Measurements from ENCODE around the gene IRAG1.

IRAG1 gene

DNA sequence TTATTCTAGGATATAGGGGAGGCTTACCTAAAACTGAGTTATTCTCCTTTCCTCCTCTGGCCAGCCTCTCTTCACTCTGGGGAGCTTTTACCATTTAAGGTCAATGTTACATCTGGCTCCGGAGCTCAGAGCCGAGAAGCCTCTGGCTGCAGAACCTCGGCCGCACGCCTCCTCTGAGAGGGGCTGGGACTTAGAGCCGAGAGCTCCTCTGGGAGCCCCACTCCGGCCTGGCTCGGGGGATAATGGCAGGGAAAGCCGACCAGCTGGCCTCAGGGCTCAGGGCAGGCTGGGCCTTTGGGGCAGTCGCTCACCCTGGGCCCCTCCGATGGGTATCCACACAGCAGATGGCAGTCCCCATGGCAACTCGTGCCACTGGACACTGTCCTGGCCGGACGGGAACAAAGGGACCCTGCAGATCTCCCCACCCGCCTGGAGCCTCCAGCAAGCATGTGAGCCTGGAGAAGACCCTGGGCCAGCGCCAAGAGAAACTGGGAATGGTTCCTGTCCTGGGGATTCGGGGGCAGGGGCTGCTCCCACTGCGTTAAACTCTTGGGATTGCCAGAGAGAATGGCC is at the start of gene IRAG1:
TSS of gene IRAG1 (minus strand) at position 247 of the 573 bp plus-strand sequence. CDS start at position 94, 153 bp downstream.
- peak in 1 of 2 experiments; percentile 16 for DNase-seq (ENCODE audit: low read depth in 2 of 2)

DNA sequence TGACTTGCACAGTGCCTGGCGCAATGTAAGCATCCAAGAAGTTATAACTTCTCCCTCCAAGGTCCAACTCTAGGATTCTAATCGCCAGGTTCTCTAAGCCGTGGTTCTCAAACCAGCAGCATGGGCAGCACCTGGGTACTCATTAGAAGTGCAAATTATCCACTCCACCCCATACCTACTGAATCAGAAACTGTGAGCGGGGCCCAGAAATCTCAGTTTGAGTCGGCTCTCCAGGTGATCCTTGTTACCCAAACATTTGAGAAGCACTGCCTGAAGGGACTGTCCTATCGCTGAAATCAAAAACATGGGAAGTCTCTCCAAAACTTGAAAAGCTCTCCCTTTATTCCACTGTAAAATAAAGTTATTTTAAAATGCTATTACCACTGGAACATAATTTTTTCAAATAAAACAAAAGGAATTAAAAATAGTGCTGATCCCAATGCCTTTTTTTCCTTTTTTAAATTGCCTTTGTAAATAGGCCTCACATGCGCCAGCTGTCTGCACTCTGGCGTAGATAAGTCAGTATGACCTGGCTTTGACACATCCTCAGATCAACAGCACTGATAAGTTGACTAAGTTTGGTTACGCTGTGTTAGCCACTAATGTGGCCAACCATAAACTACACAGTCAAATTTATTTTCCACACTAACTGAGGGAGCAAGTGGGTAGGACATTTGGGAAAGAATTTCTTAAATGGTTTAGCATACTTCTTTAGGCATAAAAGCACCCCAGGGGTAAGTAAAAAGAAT is 49.1 kb upstream of the IRAG1 start:
- no peak for DNase-seq (ENCODE audit: low read depth in 2 of 2)

- peak; percentile 85 to 86 for DNase-seq (ENCODE audit: low read depth in 2 of 2)
Measured at GRCh38 chr11:10735481-10736475, 42.2 kb upstream of the IRAG1 start.

DNA sequence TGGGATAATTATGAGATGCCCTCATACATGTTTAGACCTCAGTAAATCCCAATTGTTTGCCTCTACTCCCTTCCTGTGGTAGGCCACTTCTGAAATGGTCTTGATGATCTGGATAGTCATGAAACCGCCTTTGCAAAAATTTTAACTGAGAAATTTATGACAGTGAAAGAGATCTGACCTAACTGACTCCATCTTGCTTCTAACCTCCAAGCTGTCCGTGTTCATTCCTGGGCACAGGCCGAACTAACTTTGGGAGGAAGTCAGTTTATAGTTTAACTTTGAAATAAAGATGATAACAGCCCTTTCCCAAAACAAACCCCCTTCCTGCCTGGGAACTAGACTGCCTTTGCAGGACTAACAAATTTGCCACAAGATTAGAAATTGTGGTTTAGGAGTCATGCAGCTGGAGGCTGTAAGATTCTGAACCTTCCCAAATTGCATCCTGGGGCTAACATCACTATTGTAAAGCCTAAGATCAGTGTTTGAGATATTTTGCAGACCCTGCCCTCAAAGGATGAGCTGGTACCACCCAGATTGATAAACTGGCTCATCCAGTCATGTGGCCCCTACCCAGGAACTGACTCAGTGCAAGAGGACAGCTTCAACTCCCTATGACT is 37.6 kb upstream of the IRAG1 start:
- DNase-seq (ENCODE audit: low read depth in 2 of 2): no peak

DNA sequence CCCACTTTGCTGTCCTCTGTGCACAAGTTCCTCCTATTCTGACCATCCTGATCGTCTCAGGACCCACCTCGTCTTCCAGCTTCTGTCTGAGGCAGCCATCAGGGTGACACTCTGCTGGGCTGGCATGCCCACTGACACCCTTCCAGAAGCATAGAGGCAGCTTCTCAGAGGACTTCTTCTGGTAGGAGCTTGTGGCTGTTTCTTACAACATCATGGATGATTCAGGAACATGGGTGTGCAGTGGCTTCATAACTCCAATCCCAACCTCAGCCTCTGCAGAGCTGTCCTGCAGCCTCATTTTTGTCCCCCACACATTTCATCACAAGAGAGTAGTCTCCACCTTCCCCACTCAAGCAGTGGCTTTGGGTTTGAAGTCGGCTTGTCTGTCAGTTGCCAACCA is 36.6 kb upstream of the IRAG1 start:
- DNase-seq (ENCODE audit: low read depth in 2 of 2): no peak

DNA sequence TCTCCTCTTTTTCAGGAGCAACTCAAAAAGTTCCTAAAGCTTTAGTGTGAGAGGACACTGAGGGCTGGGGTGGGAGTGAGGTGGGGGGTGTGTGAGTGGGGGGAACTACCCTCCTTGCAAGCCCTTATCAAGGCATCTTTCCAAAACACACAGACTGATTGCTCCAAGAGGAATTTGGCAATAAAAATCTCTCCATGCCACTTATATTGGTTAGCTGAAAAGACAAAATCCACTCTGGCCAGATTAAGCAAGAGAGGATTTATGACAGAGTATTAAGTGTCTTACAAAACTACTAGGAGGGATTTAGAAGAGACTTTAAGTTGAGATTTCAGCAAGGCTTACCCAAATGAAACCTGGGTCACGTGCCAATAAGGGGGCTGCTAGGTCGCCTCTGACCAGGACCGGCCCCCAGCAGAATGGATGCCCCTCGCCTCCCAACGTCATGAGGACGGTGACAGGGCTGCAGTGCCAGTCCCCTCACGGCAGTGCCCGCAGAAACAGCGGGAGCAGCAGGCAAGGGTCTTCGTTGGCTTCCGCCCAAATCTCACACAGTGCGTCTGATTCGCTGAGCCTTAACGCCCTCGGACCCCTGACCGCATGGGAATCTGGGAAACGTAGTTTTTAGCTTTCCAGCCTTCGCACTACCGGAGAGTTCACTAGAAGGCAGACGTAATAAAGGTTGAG is 35.4 kb upstream of the IRAG1 start:
- peak; percentile 42 to 44 for DNase-seq (ENCODE audit: low read depth in 2 of 2)

DNA sequence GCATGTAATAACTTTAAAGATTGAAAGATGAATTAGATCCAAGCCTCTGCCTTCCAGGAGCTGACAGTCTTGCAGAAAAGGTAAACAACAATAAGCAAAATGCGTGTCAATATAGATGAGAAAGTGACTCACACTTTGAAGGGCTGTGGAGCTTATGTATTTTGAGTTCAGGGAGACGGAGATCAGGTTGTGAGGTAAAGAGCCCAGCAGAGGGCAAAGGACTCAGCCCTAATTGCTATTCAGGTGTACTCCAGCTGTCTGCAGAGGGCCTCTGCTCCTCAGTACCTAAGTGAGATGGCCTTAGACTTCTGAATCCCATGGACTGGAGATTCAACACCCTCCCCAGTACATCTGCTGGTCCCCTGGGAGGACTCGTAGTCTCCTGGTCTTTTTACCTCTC is 34.6 kb upstream of the IRAG1 start:
- no peak for DNase-seq (ENCODE audit: low read depth in 2 of 2)

DNA sequence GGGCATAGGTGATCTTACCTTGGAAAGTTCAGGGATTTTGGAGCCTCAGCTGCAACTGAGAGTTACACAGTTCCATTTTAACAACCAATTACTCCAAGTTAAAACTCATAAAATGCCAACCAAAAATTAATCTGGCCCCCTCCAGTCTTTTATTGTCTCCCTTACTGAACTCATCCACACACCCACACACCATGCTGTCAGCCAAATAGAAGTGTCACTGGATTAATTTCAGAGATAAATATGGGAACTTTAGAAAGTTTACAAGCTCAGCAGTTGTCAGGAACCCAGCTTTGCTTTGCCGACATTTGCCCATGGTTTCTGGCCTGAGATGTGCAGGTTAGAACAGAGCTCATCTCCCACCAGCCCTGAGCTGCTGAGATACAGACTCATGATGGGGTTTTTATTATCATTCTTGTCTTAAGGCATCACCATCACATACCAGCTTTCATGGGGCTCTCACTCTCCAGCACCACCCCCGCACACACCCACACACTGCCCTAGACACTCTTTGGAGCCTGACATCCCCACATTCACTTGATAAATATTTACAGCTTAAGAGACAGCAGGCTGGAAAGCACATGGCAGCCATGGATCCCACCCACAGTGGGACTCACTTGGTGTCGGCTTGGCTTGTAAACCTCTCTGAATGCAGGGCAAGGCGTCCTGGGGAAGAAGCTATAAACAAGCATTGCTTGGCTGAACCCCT is 33.7 kb upstream of the IRAG1 start:
- no peak for DNase-seq (ENCODE audit: low read depth in 2 of 2)

GRCh38 chr11:10725907-10726253 is 32.3 kb upstream of the IRAG1 start:
- no peak for DNase-seq (ENCODE audit: low read depth in 2 of 2)

- DNase-seq (ENCODE audit: low read depth in 2 of 2): peak; percentile 42 to 45
Measured at GRCh38 chr11:10725114-10725906, 31.8 kb upstream of the IRAG1 start.

- no peak for DNase-seq (ENCODE audit: low read depth in 2 of 2)
Measured at GRCh38 chr11:10722307-10722706, 28.8 kb upstream of the IRAG1 start.

GRCh38 chr11:10720881-10721376 is 27.4 kb upstream of the IRAG1 start:
- DNase-seq (ENCODE audit: low read depth in 2 of 2): no peak

- DNase-seq (ENCODE audit: low read depth in 2 of 2): no peak
Measured at GRCh38 chr11:10719616-10720015, 26.1 kb upstream of the IRAG1 start.

DNA sequence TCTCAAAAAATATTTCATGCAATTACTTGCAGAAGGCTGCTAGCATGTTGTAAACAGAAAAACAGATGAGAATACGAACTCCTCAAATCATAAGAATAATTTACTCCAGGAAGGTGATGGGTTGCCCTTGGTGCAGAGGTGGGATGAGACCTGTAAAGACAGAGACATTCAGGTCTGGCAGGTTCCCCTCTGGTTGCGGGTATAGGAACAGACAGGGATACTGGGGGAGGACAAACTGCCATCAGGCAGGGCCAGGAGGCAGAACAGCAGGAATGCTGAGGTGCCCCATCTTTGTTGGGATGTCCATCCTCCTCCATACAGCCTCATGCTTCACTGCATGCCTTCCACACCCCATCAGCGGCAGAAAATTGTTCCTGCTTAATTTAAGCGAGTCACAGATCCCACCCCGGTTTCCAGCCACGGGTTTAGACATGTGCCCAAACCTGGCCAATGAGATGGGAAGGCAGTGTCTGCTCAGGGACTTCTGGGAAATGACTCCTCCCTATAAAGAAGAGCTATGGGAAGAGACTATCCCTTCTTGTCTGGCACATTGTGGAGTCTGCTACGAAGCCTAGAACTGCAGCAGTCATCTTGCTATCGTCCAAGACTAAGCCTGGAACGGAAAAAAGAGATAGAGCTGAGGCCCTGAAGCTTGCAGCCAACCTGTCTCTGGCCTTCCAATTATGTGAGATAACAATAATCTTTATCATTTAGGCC is 23.1 kb upstream of the IRAG1 start:
- DNase-seq (ENCODE audit: low read depth in 2 of 2): no peak

- DNase-seq (ENCODE audit: low read depth in 2 of 2): peak; percentile 52 to 53
Measured at GRCh38 chr11:10716122-10716521, 22.6 kb upstream of the IRAG1 start.

- no peak for DNase-seq (ENCODE audit: low read depth in 2 of 2)
Measured at GRCh38 chr11:10715571-10715970, 22.0 kb upstream of the IRAG1 start.

GRCh38 chr11:10709299-10710086 is 15.9 kb upstream of the IRAG1 start:
- no peak for DNase-seq (ENCODE audit: low read depth in 2 of 2)

- no peak for DNase-seq (ENCODE audit: low read depth in 2 of 2)
Measured at GRCh38 chr11:10708131-10708530, 14.6 kb upstream of the IRAG1 start.

Measured in fibroblast of skin of left biceps (primary cell).